NCI-H187 (cell line): ENCODE measurements around the gene PSMD9.
A peak's percentile ranks its signal among the peaks of the same experiment; 100 is the strongest.

Experiments
- DNase-seq, 2 experiments: peaks; one replicate each; lab custom pipeline; 2025; lab: John Stamatoyannopoulos, UW

Gene PSMD9

GRCh38 chr12:121955258-121956237 lies 67.0 kb downstream of the PSMD9 start:
- DNase-seq = no peak

GRCh38 chr12:121957861-121958515 lies 69.4 kb downstream of the PSMD9 start:
- no peak for DNase-seq

GRCh38 chr12:121958541-121959240 lies 70.1 kb downstream of the PSMD9 start:
- DNase-seq = peak; percentile 39 to 48

DNA sequence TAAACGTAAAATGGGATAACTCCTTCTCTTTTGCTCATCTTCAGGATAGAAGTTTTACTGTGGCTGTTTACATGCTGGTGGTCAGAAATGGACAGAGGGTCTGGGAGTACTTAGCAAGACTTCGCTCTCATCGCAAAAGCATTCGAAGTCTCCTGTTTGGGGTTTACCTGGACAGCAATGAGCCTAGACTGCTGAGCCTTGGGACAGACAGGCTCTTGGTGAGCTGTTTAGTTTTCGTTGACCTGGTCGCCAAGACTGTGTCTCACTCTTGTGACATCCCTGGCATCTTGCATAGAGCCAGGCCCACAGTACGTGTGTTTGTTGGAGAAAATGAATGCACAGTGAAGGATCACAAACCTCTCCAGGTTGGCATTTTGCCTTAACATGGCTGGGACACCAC lies 72.0 kb downstream of the PSMD9 start:
- DNase-seq = no peak

- DNase-seq = no peak
These were observed 72.7 kb downstream of the PSMD9 start for GRCh38 chr12:121961195-121961879.

GRCh38 chr12:121963341-121964018 lies 74.9 kb downstream of the PSMD9 start:
- DNase-seq = no peak

GRCh38 chr12:121964813-121965643 lies 76.4 kb downstream of the PSMD9 start:
- DNase-seq = no peak

DNA sequence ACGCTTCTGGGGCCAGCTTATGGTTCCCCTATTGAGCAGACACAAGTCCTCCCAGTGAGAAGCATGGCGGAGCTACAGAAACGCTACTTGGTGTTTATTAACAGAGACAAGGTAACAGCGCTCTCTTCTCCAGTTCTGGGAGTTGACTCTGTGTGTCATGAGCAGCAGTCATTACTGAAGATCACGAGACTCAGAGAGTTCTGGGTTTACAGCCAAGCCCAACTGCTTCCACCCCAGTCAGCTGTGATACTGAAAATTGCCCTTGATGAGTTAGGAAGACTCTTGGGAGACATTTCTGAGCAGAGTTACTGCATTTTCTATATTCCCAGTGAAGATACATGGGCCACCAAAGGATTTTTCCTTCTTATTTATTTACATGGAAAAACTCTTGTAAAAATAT lies 78.4 kb downstream of the PSMD9 start:
- DNase-seq = no peak
